Hematopoietic multipotent progenitor cell treated with erythropoietin and hydrocortisone succinate and interleukin-3 and kit ligand, for 6 days (in vitro differentiated cells): ENCODE measurements around the gene ANXA3.
A peak's percentile ranks its signal among the peaks of the same experiment; 100 is the strongest.

ENCODE experiments used
- DNase-seq: peaks from one replicate; pipeline ENCODE4 v3.0.0-alpha.2; 2015

The ANXA3 gene

GRCh38 chr4:78647272-78647671, 95.7 kb downstream of the ANXA3 start:
- DNase-seq, result no peak

DNA sequence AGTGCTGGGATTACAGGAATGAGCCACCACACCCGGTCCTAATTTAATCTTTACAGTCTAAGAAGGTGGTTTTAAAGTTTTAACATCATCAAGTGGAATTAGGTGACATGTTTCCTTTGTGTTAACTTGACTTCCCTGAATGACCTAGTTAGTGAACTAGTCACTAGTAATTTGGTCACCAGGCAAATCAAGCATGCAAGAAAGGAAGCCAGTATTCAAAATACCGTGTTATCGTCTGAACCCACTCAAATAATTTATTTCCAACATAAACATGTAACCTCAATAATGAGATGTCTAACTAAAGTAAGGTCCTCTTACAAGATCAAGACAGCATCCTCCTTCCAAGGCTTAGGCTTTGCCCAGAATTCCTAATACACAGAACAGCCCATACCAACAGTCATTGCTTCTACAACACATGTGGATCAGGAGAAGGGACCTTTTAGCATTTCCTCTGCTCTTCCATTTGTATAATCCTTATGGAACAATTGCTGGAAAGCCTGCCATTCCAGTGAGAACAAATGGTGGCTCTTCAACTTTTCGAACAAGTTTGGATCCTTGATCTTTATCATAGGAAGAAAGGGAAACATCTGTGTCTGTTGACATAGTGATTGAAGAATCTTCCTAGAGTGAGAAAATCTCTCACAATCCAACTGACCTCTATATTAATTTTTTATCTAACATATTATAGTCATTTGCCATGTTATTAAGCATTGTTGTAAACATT, 97.2 kb downstream of the ANXA3 start:
- no peak for DNase-seq

- DNase-seq, result peak; percentile 84
Measured at GRCh38 chr4:78650106-78651024, 98.8 kb downstream of the ANXA3 start.

- no peak for DNase-seq
Measured at GRCh38 chr4:78651250-78651860, 99.8 kb downstream of the ANXA3 start.

DNA sequence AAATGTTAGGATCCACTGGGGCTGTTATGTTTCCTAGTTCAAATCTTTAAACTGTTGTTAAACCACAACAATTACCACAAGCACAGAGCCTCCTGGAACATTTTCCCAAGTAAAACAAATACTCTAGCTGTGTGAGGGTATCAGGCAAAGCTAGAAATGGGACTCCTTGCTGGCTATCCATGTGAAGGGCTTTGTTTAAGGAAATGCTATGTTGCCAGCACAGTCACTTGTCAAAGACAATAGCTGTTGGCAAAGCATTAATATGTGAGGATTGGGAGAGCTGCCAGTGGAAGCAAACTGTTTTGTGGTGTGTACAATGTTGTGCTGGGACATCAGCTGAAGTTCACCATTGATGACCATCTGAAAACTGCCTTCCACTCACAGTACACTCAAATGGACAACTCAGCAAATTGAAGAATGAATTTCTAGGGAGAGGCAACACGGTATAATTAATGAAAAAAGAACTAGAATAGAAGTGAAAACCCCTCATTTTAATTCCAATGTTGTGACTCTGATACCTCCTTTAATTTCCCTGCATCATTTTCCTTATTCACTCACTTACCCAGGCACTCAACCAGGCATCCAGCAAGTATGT, 100.8 kb downstream of the ANXA3 start:
- DNase-seq, result no peak

DNA sequence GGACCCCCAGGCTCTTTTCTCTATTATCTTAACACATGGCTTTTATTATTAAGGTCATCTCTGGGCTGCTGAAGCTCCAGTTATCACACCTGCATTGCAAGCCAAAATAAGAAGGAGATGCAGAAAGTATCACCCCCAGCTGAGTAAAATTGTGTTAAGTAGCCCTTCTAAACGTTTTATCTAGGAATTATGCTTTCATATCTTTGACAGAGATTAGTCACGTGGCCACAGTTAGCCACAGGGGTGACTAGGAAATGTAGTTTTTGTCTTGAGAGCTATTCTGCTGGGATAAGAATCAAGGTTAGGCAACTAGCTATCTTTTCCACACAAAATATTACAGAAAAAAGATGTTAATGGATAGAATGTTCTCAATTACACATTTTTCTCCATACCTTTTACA, 102.1 kb downstream of the ANXA3 start:
- peak; percentile 70 for DNase-seq

GRCh38 chr4:78654807-78655206, 103.2 kb downstream of the ANXA3 start:
- no peak for DNase-seq

DNA sequence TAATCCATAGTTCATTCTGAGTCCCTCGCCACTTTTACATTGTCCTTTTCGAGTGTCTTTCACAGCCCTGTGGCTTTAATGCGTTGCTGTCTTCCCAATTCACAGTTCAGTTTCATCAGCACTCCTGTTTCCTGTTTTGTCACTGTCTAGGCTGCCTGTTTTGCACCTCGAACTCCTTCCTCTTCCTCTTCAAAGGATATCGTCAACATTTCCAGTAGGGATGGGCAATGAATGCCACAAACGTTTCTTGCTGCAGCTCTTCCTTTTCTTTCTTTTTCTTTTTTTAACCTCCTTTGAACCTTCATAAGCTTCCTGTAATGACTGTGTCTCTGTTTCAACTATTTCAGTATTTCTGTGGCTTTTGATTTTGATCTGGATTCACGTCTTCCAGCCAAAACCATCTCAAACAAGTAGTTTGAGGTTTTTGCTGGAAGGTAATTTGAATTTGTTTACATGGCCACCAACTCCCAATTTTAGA, 105.4 kb downstream of the ANXA3 start:
- peak; percentile 48 for DNase-seq

DNA sequence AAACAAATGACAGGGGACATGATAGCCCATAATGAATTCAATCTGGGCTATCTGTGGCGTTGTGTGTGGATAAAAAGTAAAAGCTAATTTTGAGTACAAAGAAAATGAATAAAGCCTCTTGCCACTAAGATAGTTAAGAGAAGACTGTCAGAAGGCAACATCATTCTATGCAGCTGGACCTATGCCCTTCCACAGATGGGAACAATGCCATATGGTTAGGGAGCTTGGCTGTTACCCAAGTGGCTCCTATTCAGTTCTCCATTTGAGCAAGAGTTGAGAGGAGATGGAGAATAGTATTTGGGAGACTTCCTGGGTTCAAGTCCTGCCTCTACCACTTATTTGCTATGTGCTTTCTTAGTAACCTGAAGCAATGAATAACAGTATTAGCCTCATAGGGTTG, 107.7 kb downstream of the ANXA3 start:
- peak; percentile 48 for DNase-seq

DNA sequence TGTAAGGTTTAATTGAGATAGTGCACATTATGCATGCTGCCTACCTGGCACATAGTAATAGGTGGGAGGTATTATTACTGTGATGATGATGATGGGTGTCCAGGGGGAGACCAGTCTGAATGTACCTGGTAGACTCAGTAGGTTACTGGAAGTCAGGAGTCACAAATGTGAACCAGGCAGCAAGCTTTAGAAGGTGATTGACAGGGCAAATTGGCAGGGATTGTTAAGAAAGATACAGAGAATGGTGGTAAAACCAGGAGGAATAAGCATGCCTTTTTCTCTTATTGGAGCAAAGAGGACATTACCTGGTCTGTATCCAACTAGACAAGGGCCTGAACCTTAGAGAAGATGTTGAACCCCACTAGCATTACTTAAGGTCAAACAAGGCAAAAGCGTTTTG, 108.1 kb downstream of the ANXA3 start:
- DNase-seq, result no peak
